G401.6 (cell line): ENCODE data around the gene NTSR1.

Experiments
- FAIRE-seq: peaks from 2 replicates; lab custom pipeline; 2012; peaks lifted over from hg19 to GRCh38; lab: Jason Lieb, UNC

NTSR1 gene

GRCh38 chr20:62805155-62805710 is 96.6 kb downstream of the NTSR1 start:
- no peak for FAIRE-seq

DNA sequence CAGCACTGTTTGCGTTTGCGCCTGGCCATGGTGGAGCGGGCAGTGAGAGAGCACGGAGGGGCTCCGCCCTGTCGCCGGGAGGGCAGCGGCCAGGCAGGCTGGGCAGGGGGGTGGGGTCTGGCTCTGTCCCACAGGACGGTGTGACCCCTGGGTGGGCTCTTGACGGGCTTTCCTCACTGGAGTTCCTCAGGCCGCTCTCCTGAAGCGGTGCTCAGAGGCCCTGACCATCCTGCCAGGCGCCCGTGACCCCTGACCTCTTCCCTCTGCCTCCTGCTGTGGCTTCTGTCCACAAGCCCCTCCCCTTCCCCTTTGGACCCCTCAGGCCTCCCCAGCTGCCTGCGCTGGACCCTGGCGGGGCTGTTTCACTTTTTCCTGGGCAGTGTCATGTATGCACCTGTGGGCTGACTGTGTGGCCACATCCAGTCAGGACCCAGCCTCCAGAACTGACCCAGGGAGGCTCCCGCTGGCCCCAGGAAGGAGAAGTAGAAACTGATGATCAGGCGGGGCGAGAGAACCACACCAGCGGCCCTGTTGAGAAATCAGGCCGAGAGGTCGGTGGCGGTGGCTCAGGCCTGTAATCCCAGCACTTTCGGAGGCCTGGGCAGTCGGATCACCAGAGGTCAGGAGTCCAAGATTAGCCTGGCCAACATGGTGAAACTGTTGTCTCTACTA is 97.2 kb downstream of the NTSR1 start:
- FAIRE-seq, result no peak

GRCh38 chr20:62806383-62807050 is 97.9 kb downstream of the NTSR1 start:
- no peak for FAIRE-seq

DNA sequence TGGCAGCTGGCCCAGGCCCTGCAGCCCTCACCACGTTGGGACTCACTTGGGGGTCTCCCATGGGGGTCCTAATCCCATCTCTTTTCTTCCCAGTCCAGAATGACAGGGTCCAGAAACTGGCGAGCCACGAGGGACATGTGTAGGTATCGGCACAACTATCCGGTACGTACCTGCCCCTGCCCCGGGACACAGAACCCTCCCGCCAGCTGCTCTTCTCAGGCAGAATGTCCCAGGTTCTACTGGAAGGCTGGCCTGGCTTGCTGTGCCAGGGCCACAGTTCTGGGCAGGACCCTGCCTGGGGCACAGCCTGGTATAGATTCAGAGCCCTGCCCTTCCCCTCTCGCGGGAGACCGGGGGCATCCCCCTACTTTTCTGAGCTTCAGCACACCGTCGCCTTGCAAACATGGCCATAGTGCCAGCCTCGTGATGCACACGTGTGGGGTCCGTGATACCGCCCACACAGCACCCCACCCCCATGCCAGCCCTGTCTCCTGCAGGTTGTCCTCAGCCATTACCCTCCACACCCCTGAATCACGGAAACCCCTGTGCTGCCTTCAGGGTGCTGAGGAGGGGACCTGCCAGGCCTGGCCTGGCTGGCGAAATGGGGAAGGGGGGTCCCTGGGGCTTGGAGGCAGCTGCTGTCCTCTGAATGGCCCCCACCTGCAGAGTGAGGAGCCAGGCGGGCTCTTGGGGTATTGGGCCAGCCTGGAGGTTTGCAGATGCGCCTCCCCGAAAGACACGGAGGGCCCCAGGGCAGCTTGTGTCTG is 99.0 kb downstream of the NTSR1 start:
- FAIRE-seq, result no peak

DNA sequence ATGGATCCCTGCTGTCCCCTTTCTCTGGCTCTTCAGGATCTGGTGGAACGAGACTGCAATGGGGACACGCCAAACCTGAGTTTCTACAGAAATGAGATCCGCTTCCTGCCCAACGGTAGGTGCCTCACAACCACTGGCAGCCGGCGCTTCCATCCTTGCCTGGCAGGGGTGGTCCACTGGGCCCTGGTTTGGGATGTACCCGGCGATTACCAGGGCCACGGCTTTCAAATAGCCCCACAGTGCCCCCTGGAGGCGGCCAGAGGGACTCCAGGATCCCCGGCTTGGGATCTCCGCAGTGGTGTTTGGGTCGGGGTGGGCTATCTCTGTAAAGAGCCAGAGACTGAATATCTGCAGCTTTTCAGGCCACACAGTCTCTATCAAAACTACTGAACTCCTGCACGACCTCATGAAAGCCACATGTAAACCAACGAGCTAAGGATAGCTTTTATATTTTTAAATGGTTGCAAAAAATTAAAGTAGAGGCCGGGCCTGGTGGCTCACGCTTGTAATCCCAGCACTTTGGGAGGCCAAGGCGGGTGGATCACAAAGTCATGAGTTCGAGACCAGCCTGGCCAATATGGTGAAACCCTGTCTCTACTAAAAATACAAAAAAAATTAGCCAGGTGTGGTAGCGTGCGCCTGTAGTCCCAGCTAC is 99.7 kb downstream of the NTSR1 start:
- FAIRE-seq, result no peak

DNA sequence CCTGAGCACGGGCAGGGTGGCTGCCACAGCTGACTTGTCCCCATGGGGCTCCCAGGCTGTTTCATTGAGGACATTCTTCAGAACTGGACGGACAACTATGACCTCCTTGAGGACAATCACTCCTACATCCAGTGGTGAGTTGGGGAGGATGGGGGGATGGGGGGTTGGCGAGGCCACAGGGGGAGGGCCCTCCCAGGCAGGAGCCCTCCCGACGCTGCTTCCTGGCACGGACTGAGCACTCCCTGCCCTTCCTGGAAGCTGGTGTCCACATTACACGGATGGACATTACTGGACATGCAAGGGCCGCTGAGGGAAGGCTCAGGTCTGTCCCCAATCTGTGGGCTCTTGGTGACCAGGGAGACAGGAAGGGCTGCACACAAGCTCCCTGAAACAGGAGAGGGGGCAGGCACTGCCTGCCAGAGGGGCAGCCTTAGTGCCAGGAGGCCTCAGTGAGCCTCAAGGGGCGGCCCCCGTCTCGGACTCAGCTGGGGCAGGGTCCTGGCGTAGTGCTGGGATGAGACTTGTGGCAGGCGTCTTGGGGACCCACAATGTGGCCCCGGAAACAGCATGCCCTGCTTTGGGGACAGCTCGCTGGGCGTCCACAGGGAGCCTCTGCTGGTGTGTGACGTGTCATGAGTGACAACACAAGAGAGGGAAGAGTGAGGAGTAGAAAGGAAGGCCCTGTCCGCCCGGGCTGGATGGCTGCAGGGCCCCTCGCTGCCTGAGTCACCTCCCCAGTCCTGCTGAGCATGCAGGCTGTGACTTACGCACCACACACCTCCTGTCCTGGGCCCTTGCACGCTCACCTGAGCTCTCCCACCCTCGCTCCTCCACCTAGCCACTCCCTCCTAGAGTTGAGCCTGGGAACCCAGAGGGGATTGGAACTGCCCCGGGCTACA is 101.1 kb downstream of the NTSR1 start:
- FAIRE-seq, result no peak

DNA sequence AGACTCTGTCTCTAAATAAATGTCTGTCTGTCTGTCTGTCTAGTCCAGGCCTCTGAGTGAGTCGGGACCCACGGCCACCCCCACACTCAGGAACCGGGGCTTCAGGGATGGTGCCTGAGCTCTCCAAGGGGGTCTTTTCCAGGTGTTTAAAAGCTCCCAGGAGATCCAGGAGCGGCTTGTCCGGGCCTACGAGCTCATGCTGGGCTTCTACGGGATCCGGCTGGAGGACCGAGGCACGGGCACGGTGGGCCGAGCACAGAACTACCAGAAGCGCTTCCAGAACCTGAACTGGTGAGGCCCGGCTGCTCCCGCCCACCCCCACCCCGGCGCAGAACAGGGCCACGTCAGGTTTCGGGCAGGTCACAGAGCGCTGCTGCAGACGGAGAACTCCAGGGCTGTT is 102.7 kb downstream of the NTSR1 start:
- FAIRE-seq, result no peak

DNA sequence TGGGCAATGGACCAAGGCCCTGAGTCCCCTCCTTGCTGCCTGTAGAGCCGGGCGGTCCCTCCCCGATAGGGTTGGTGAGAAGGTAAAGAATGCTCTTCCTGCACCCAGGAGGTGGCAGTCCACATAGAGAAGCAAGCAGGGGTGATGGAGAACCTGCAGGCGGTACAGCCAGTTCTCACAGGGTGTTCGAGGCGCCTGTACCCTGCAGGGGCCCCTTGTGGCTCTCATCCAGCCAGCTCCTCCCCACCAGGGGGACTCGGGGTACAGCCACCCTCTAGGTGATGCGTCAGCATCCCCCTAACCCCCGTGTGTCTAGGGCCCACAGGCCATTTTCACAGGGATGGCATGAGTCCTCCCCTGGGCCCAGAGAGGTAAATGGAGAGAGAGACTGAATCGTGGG is 103.1 kb downstream of the NTSR1 start:
- no peak for FAIRE-seq
